Spleen (tissue), 7 donors: ENCODE results near the gene CSMD2.

ENCODE experiments used
- POLR2A ChIP-seq, 3 donors: fragments of 450-650 bp; IDR thresholded peaks; one replicate each; pipeline ENCODE4 v1.5.1; 2017; ENCODE audit warnings: antibody characterized with exemption in 3 of 3, mild to moderate bottlenecking in 1 of 3
- POLR2AphosphoS5 ChIP-seq, 3 donors: sonication (generic); formaldehyde crosslinking; IDR thresholded peaks; one replicate each; pipeline ENCODE4 v1.5.1; 2017; ENCODE audit warnings: antibody characterized with exemption in 3 of 3
- TF ChIP-seq, protein P1 (sequence below), 11 experiments: fragments of 200-600 bp in 7 of 11; fragments of 450-650 bp in 4 of 11; sonication (generic) in 4 of 11; IDR thresholded peaks in 8 of 11; conservative IDR thresholded peaks in 3 of 11; 1 replicate in 7 of 11; 2 replicates in 4 of 11; pipeline versions ENCODE4 v1.4.0 to v1.8.0; 2016 to 2021; ENCODE audit warnings: antibody characterized with exemption in 11 of 11, inconsistent platforms in 4 of 11, mild to moderate bottlenecking in 1 of 11
- donor health status: DM: no; HTN: no; CAD: no; lungs with moderate emphysema.
- donor health status: DM: no; HTN: no; CAD: no.
- donor health status: DM: no; HTN: no; CAD: no.

DNA sequence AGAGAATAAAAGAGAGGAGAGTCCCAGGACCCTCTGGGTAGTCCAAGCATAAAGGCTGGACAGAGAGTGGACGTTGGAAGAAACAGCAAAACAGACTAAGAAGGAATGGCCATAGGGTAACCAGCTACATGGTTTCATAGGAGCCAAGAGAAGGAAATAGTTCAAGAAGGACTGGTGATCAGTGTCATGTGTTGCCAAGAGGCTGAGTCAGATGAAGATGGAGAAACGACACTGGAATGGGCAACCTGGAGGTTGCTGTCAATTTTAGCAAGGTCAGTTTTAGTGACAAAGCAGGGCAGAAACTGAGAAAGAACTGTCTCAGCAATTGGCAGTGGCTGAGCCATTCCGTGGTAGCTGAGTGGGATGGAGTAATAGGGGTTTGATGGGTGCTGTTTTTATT is 259.8 kb downstream of the CSMD2 start:
- TF ChIP-seq, protein P1, sequence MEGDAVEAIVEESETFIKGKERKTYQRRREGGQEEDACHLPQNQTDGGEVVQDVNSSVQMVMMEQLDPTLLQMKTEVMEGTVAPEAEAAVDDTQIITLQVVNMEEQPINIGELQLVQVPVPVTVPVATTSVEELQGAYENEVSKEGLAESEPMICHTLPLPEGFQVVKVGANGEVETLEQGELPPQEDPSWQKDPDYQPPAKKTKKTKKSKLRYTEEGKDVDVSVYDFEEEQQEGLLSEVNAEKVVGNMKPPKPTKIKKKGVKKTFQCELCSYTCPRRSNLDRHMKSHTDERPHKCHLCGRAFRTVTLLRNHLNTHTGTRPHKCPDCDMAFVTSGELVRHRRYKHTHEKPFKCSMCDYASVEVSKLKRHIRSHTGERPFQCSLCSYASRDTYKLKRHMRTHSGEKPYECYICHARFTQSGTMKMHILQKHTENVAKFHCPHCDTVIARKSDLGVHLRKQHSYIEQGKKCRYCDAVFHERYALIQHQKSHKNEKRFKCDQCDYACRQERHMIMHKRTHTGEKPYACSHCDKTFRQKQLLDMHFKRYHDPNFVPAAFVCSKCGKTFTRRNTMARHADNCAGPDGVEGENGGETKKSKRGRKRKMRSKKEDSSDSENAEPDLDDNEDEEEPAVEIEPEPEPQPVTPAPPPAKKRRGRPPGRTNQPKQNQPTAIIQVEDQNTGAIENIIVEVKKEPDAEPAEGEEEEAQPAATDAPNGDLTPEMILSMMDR (IDR thresholded peaks at IDR 0.05 in 8 of 11, conservative IDR thresholded peaks at IDR 0.05 in 3 of 11) = no peak
- TF ChIP-seq POLR2A (IDR thresholded peaks at IDR 0.05) (no peak), POLR2AphosphoS5 (IDR thresholded peaks at IDR 0.05) (no peak)
